ENCODE data around the gene ERP44. TPM values are rescaled to one million over a fixed set of nuclear protein-coding genes. Genes with fewer than 3 reads are reported as not detected.

Gene ERP44
- 11.4 and 13.7 TPM in 2 replicates for total RNA-seq

DNA sequence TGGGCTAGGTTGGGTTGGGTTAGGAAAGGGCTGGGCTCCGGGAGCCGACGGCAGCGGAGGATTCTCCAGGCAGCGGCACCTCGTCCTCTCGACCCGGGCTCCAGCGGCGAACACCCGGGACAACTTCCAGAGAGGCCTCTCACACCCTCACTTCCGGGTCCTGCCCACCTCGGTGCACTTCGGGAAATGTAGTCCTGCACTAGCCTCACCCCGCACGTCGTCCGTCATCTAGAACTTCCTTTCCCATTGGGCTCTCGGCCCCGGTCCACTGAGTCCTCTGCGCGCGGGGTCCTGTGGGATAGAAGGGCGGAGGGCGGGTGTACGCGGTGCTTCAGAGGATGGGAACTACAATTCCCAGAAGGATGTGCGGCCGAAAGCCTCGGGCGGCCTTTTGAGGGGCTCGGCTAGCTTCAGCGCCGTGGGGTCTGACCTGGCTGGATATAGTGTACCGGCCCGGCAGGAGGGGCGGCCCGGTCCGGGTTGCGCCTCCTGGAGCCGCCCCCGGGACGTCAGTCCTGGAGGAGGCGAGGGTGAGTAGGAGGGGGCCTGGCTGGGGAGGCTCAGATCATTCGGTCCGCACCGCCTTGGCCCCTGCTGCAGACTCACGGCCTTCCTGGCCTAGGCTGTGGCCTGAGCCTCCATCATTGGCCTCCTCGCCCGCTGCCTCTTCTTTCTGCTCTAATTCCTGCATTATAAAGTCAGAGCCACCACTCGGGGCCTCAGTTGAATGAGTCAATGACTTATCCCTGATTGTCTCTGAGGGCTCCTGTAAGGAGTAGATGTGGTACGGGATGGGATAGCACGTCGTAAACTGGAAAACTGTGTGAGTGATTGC lies at the start of gene ERP44, which contains the start of gene INVS:
TSS of gene ERP44 (minus strand) at position 114 of the 835 bp plus-strand sequence. CDS start 160 bp downstream, outside the sequence.
TSS of gene INVS (plus strand) at position 357 of the 835 bp plus-strand sequence. CDS start 5,279 bp downstream, outside the sequence.

Small RNAs within 50 kb of the gene (small RNA-seq; reads per million reads assigned to genes)
- gene RN7SL75P: not detected

Other genes with a start within 250 kb of the ERP44 start
- 15.8 and 16.6 TPM in 2 replicates for gene STX17, start 192.3 kb downstream of the ERP44 start, total RNA-seq
- gene INVS, start 243 bp upstream of the ERP44 start, total RNA-seq: 19.8 and 29.1 TPM in 2 replicates

Measured in subcutaneous preadipocyte (primary cell).